COR-L47 (cell line): ENCODE measurements around the gene PPP2R3A.

Experiments
- DNase-seq: peaks from one replicate; lab custom pipeline; 2025; lab: John Stamatoyannopoulos, UW

PPP2R3A gene

GRCh38 chr3:136197159-136197793, 231.7 kb downstream of the PPP2R3A start:
- no peak for DNase-seq
